Astrocyte (in vitro differentiated cells and primary cell): ENCODE results near the gene OSBPL6. TPM values are rescaled to one million over a fixed set of nuclear protein-coding genes. Genes with fewer than 3 reads are reported as not detected.

Experiments
- DNase-seq: peaks from one replicate; pipeline ENCODE4 v3.0.0-alpha.2; 2010; ENCODE audit warnings: low read depth
- FAIRE-seq: peaks from 2 replicates; lab custom pipeline; 2011; peaks lifted over from hg19 to GRCh38; lab: Jason Lieb, UNC
- H2AFZ ChIP-seq: 2 replicates; pipeline ENCODE4 v1.6.0; 2012; ENCODE audit warnings: low read depth, low read length, inconsistent platforms
- H3K27ac ChIP-seq: 2 replicates; pipeline ENCODE4 v1.5.1; 2011; ENCODE audit warnings: low read depth, low read length, inconsistent platforms
- H3K27me3 ChIP-seq: 2 replicates; pipeline ENCODE4 v1.6.0; 2011; ENCODE audit warnings: low read length, inconsistent platforms; ENCODE audit not compliant: insufficient read depth
- H3K36me3 ChIP-seq: 2 replicates; pipeline ENCODE4 v1.5.1; 2011; ENCODE audit warnings: low read length, inconsistent platforms; ENCODE audit not compliant: insufficient read depth
- H3K4me1 ChIP-seq: 2 replicates; pipeline ENCODE4 v1.5.1; 2011; ENCODE audit warnings: low read length, inconsistent platforms; ENCODE audit not compliant: insufficient read depth
- H3K4me2 ChIP-seq: 2 replicates; pipeline ENCODE4 v1.6.0; 2012; ENCODE audit warnings: low read length, inconsistent platforms
- H3K4me3 ChIP-seq: 2 replicates; pipeline ENCODE4 v1.5.1; 2011; ENCODE audit warnings: low read depth, mild to moderate bottlenecking, low read length, inconsistent platforms; ENCODE audit not compliant: insufficient read depth
- H3K79me2 ChIP-seq: 2 replicates; pipeline ENCODE4 v1.6.0; 2012; ENCODE audit warnings: mild to moderate bottlenecking, low read length, inconsistent platforms; ENCODE audit not compliant: insufficient read depth
- H3K9ac ChIP-seq: 2 replicates; pipeline ENCODE4 v1.6.0; 2012; ENCODE audit warnings: mild to moderate bottlenecking, low read length, inconsistent platforms
- H3K9me3 ChIP-seq: 2 replicates; pipeline ENCODE4 v1.5.1; 2012; ENCODE audit warnings: low read depth, mild to moderate bottlenecking, low read length, inconsistent platforms; ENCODE audit not compliant: insufficient read depth
- H4K20me1 ChIP-seq: 2 replicates; pipeline ENCODE4 v1.6.0; 2012; ENCODE audit warnings: low read length, inconsistent platforms; ENCODE audit not compliant: insufficient read depth
- H3K27ac Mint-ChIP-seq: one replicate; pipeline ENCODE4 v1.8.0; 2021; ENCODE audit warnings: mild to moderate bottlenecking, mixed read lengths; ENCODE audit not compliant: unreplicated experiment
- H3K27me3 Mint-ChIP-seq: one replicate; pipeline ENCODE4 v1.8.0; 2021; ENCODE audit warnings: low read depth, mixed read lengths; ENCODE audit not compliant: unreplicated experiment
- H3K36me3 Mint-ChIP-seq: one replicate; pipeline ENCODE4 v1.8.0; 2021; ENCODE audit warnings: low read depth, mixed read lengths; ENCODE audit not compliant: unreplicated experiment
- H3K4me1 Mint-ChIP-seq: one replicate; pipeline ENCODE4 v1.8.0; 2021; ENCODE audit warnings: low read depth, mixed read lengths; ENCODE audit not compliant: unreplicated experiment
- H3K4me3 Mint-ChIP-seq: one replicate; pipeline ENCODE4 v1.8.0; 2021; ENCODE audit warnings: mild to moderate bottlenecking, moderate library complexity, mixed read lengths; ENCODE audit not compliant: unreplicated experiment
- H3K9me3 Mint-ChIP-seq: one replicate; pipeline ENCODE4 v1.8.0; 2021; ENCODE audit warnings: mild to moderate bottlenecking, mixed read lengths; ENCODE audit not compliant: unreplicated experiment
- EZH2 ChIP-seq: IDR thresholded peaks from 2 replicates; pipeline ENCODE4 v1.6.1; 2012; ENCODE audit warnings: mild to moderate bottlenecking, low read length, inconsistent platforms; ENCODE audit not compliant: insufficient read depth
- total RNA-seq: library from RNA; stranded (reverse); gene quantifications from 2 replicates; pipeline ENCODE4 v1.2.1, GENCODE V29; 2021
- TF ChIP-seq, protein P1 (sequence below): IDR thresholded peaks from 2 replicates; pipeline ENCODE4 v1.5.1; 2011; ENCODE audit warnings: low read depth, mild to moderate bottlenecking, inconsistent platforms, low read length, moderate library complexity; ENCODE audit not compliant: insufficient read depth

The OSBPL6 gene
- total RNA-seq, 1 donor from 2014 or later, result 13.4 TPM

DNA sequence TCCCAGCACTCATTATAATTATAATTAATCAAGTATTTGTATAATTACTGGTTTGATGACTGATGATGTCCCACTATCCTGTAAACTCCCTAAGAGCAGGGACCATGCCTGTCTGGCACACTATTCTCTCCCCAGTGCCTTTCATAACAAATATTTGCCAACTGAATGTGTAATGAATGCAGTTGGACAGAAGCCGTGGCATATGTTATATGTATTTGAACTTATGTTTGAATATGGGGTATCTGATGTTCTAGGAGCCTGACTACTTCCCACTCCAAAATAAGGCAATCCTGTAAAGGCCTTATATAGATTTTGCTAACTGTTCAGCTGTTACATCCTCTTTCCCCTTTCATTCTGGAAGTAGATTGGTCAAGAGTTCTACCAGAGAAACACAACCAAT lies 19.7 kb downstream of the OSBPL6 start:
- DNase-seq (no peak), FAIRE-seq (no peak)
- TF ChIP-seq, protein P1, sequence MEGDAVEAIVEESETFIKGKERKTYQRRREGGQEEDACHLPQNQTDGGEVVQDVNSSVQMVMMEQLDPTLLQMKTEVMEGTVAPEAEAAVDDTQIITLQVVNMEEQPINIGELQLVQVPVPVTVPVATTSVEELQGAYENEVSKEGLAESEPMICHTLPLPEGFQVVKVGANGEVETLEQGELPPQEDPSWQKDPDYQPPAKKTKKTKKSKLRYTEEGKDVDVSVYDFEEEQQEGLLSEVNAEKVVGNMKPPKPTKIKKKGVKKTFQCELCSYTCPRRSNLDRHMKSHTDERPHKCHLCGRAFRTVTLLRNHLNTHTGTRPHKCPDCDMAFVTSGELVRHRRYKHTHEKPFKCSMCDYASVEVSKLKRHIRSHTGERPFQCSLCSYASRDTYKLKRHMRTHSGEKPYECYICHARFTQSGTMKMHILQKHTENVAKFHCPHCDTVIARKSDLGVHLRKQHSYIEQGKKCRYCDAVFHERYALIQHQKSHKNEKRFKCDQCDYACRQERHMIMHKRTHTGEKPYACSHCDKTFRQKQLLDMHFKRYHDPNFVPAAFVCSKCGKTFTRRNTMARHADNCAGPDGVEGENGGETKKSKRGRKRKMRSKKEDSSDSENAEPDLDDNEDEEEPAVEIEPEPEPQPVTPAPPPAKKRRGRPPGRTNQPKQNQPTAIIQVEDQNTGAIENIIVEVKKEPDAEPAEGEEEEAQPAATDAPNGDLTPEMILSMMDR, result no peak
- no peak for TF ChIP-seq EZH2
- Histone ChIP-seq H3K9me3 (no peaks in the 10 kb centered on the region), H3K9ac (no peak overlapping the region), H2AFZ (no peak overlapping the region), H3K79me2 (peaks cover 20% of the 10 kb centered on the region), H4K20me1 (peaks cover 9% of the 10 kb centered on the region), H3K4me1 (no peaks in the 10 kb centered on the region), H3K27ac (no peak overlapping the region), H3K36me3 (no peaks in the 10 kb centered on the region), H3K27me3 (no peaks in the 10 kb centered on the region), H3K4me2 (no peak overlapping the region), H3K4me3 (no peak overlapping the region)
- no peak overlapping the region for H3K27ac Mint-ChIP-seq
- H3K36me3 Mint-ChIP-seq, result peaks cover 5% of the 10 kb centered on the region
- H3K9me3 Mint-ChIP-seq, result no peaks in the 10 kb centered on the region
- H3K27me3 Mint-ChIP-seq, result no peaks in the 10 kb centered on the region
- H3K4me3 Mint-ChIP-seq, result no peak overlapping the region
- H3K4me1 Mint-ChIP-seq, result peaks cover 6% of the 10 kb centered on the region

DNA sequence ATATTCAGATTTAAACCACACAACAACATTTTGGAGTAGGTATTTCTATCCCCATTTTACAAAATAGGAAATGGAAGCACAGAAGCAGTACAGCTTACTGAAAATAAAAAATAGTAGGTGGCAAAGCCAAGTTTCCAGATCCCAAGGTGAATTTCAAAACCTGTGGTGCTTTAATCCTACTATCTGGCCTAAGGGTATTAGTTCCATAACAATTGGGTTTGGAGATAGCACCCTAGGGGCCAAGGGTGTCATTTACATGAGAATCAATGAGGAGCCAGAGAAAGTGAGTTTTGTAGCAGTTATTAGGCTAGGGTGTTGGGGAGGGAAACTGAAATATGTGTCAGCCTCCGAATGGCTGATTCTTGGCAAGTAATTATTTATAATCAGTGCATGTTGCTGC lies 24.9 kb downstream of the OSBPL6 start:
- no peak overlapping the region for H3K9ac ChIP-seq
- no peaks in the 10 kb centered on the region for H3K36me3 ChIP-seq
- H3K27ac ChIP-seq, result no peak overlapping the region
- H3K9me3 ChIP-seq, result no peaks in the 10 kb centered on the region
- H3K4me3 ChIP-seq, result no peak overlapping the region
- no peaks in the 10 kb centered on the region for H3K27me3 ChIP-seq
- peaks cover 8% of the 10 kb centered on the region for H4K20me1 ChIP-seq
- peaks cover 1% of the 10 kb centered on the region for H3K36me3 Mint-ChIP-seq
- peaks cover under 1% of the 10 kb centered on the region for H3K4me1 ChIP-seq
- TF ChIP-seq, protein P1, result no peak
- TF ChIP-seq EZH2, result no peak
- H3K79me2 ChIP-seq, result peaks cover 8% of the 10 kb centered on the region
- H3K4me1 Mint-ChIP-seq, result peaks cover 2% of the 10 kb centered on the region
- H3K9me3 Mint-ChIP-seq, result no peaks in the 10 kb centered on the region
- H3K27me3 Mint-ChIP-seq, result no peaks in the 10 kb centered on the region
- no peak for FAIRE-seq
- no peak overlapping the region for H3K27ac Mint-ChIP-seq
- no peak overlapping the region for H3K4me2 ChIP-seq
- no peak overlapping the region for H3K4me3 Mint-ChIP-seq
- no peak for DNase-seq
- H2AFZ ChIP-seq, result no peak overlapping the region

DNA sequence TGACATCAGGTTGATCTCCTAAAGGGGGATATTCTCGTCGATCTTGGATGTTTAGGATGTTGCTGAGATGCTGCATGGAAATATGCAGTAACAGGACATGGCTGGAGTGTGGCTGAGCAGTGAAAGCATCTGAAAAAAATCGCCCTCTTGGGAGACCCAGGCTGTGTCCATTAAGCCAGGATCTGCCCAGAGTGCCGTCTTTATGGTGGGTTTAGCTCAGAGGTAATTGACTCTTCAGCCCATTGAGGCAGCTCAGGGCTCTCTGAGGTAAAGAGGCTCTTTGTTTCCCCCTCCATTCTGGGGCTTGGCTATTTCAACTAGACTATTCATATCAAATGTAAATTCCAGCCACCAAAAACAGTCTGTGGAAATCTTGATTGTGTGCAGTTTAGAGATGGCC lies 26.5 kb downstream of the OSBPL6 start:
- Mint-ChIP-seq H3K4me1 (peaks cover 14% of the 10 kb centered on the region), H3K4me3 (no peak overlapping the region), H3K9me3 (no peaks in the 10 kb centered on the region), H3K27me3 (no peaks in the 10 kb centered on the region), H3K27ac (no peak overlapping the region), H3K36me3 (no peaks in the 10 kb centered on the region)
- no peaks in the 10 kb centered on the region for H3K9me3 ChIP-seq
- no peak overlapping the region for H3K27ac ChIP-seq
- no peak for FAIRE-seq
- H3K4me2 ChIP-seq, result no peak overlapping the region
- H3K27me3 ChIP-seq, result no peaks in the 10 kb centered on the region
- H3K9ac ChIP-seq, result no peak overlapping the region
- H4K20me1 ChIP-seq, result peaks cover 4% of the 10 kb centered on the region
- DNase-seq, result no peak
- H3K36me3 ChIP-seq, result no peaks in the 10 kb centered on the region
- H3K4me1 ChIP-seq, result peaks cover 13% of the 10 kb centered on the region
- H3K4me3 ChIP-seq, result no peak overlapping the region
- H3K79me2 ChIP-seq, result peaks cover 6% of the 10 kb centered on the region
- TF ChIP-seq, protein P1, result no peak
- no peak overlapping the region for H2AFZ ChIP-seq
